ENCODE results near the gene KTN1.

The KTN1 gene

GRCh38 chr14:55620981-55621380 lies 41.0 kb downstream of the KTN1 start:
- FAIRE-seq (no peak), DNase-seq (ENCODE audit: insufficient read length, low spot score) (no peak)
- no peak for TF ChIP-seq CTCF (IDR thresholded peaks at IDR 0.05; ENCODE audit: insufficient read depth, missing control alignments)

GRCh38 chr14:55621391-55621790 lies 41.4 kb downstream of the KTN1 start:
- no peak for FAIRE-seq
- TF ChIP-seq CTCF (IDR thresholded peaks at IDR 0.05; ENCODE audit: insufficient read depth, missing control alignments) = no peak

GRCh38 chr14:55624913-55625312 lies 44.9 kb downstream of the KTN1 start:
- FAIRE-seq = no peak
- no peak for DNase-seq (ENCODE audit: insufficient read length, low spot score)
- TF ChIP-seq CTCF (IDR thresholded peaks at IDR 0.05; ENCODE audit: insufficient read depth, missing control alignments) = no peak

More at GRCh38 chr14:55621391-55621790, 41.4 kb downstream of the KTN1 start:
- no peak for DNase-seq (ENCODE audit: insufficient read length, low spot score)

GRCh38 chr14:55625481-55625880 lies 45.5 kb downstream of the KTN1 start:
- TF ChIP-seq CTCF (IDR thresholded peaks at IDR 0.05; ENCODE audit: insufficient read depth, missing control alignments) = no peak
- DNase-seq (ENCODE audit: insufficient read length, low spot score) = no peak
- FAIRE-seq = no peak

GRCh38 chr14:55626131-55626530 lies 46.1 kb downstream of the KTN1 start:
- DNase-seq (ENCODE audit: insufficient read length, low spot score) = no peak
- no peak for TF ChIP-seq CTCF (IDR thresholded peaks at IDR 0.05; ENCODE audit: insufficient read depth, missing control alignments)
- no peak for FAIRE-seq

GRCh38 chr14:55628426-55628825 lies 48.4 kb downstream of the KTN1 start:
- no peak for TF ChIP-seq CTCF (IDR thresholded peaks at IDR 0.05; ENCODE audit: insufficient read depth, missing control alignments)
- FAIRE-seq = no peak
- no peak for DNase-seq (ENCODE audit: insufficient read length, low spot score)

GRCh38 chr14:55638665-55639064 lies 58.7 kb downstream of the KTN1 start:
- TF ChIP-seq CTCF (IDR thresholded peaks at IDR 0.05; ENCODE audit: insufficient read depth, missing control alignments) = no peak
- no peak for DNase-seq (ENCODE audit: insufficient read length, low spot score)
- FAIRE-seq = peak; percentile 6

Measured in D721Med (cell line).